H1 (cell line): ENCODE measurements around the gene BPHL. TPM values are rescaled to one million over a fixed set of nuclear protein-coding genes. Genes with fewer than 3 reads are reported as not detected.

Experiments
- CTCF ChIA-PET: fragments of 300-600 bp; sonication (Branson Sonifier 250); formaldehyde crosslinking; loops from one replicate; lab custom pipeline; 2021; ENCODE audit not compliant: partially characterized antibody; lab: Charles Lee
- POLR2A ChIA-PET: fragments of 300-600 bp; sonication (Branson Sonifier 250); formaldehyde crosslinking; loops from one replicate; lab custom pipeline; 2021; ENCODE audit warnings: inconsistent platforms; ENCODE audit not compliant: partially characterized antibody; lab: Charles Lee
- DNase-seq, 2 experiments: peaks; one replicate each; pipeline versions ENCODE4 v3.0.0 to v3.0.0-alpha.2; 2010 to 2022; ENCODE audit warnings: low spot score in 2 of 2, low read depth in 1 of 2, mixed read lengths in 1 of 2
- FAIRE-seq: peaks from 2 replicates; lab custom pipeline; 2011; peaks lifted over from hg19 to GRCh38; lab: Jason Lieb, UNC
- H2AFZ ChIP-seq: 2 replicates; pipeline ENCODE4 v1.8.1; 2012; ENCODE audit warnings: low read length, inconsistent platforms
- H2AK5ac ChIP-seq: 2 replicates; pipeline ENCODE4 v1.6.1; 2013; ENCODE audit warnings: low read depth, low read length
- H2BK120ac ChIP-seq: replicated peaks from 2 replicates; pipeline ENCODE3; 2013; ENCODE audit warnings: low read depth, low read length, inconsistent platforms
- H2BK12ac ChIP-seq: 2 replicates; pipeline ENCODE4 v1.6.1; 2013; ENCODE audit warnings: low read depth, low read length
- H2BK15ac ChIP-seq: 2 replicates; pipeline ENCODE4 v1.6.1; 2013; ENCODE audit warnings: low read length
- H2BK20ac ChIP-seq: 2 replicates; pipeline ENCODE4 v1.6.1; 2013; ENCODE audit warnings: low read length
- H2BK5ac ChIP-seq: 2 replicates; pipeline ENCODE4 v1.6.1; 2013; ENCODE audit warnings: low read depth, low read length
- H3K14ac ChIP-seq: 2 replicates; pipeline ENCODE4 v1.6.1; 2013; ENCODE audit warnings: inconsistent platforms; ENCODE audit not compliant: insufficient read length
- H3K18ac ChIP-seq: 2 replicates; pipeline ENCODE4 v1.6.1; 2013; ENCODE audit warnings: low read length; ENCODE audit errors: extremely low read depth
- H3K23ac ChIP-seq: 2 replicates; pipeline ENCODE4 v1.6.1; 2013; ENCODE audit warnings: inconsistent platforms; ENCODE audit not compliant: insufficient read length
- H3K23me2 ChIP-seq: 2 replicates; pipeline ENCODE4 v1.6.1; 2013; ENCODE audit warnings: low read depth, low read length
- H3K27ac ChIP-seq: 2 replicates; pipeline ENCODE4 v1.6.1; 2011; ENCODE audit warnings: low read depth, low read length, inconsistent platforms
- H3K27me3 ChIP-seq, 4 experiments: replicated peaks in 1 of 4; 1 replicate in 1 of 4; 2 replicates in 3 of 4; pipeline versions ENCODE4 v1.6.1 to v1.8.1; 2011 to 2013; ENCODE audit warnings: low read length in 3 of 4, mild to moderate bottlenecking in 3 of 4, inconsistent platforms in 2 of 4, mixed read lengths in 2 of 4, moderate library complexity in 1 of 4; ENCODE audit not compliant: control insufficient read depth in 3 of 4, insufficient read depth in 3 of 4; ENCODE audit errors: extremely low read depth in 1 of 4
- H3K36me3 ChIP-seq, 4 experiments: 2 replicates each; pipeline versions ENCODE4 v1.6.1 to v1.8.1; 2011 to 2013; ENCODE audit warnings: mild to moderate bottlenecking in 4 of 4, low read length in 3 of 4, moderate library complexity in 2 of 4, control low read depth in 1 of 4, inconsistent platforms in 1 of 4; ENCODE audit not compliant: insufficient read depth in 4 of 4, control insufficient read depth in 2 of 4
- H3K4ac ChIP-seq: replicated peaks from 2 replicates; pipeline ENCODE3; 2013; ENCODE audit warnings: low read length, low read depth, mixed read lengths, inconsistent platforms; ENCODE audit not compliant: insufficient read length
- H3K4me1 ChIP-seq, 4 experiments: replicated peaks in 1 of 4; 1 replicate in 1 of 4; 2 replicates in 3 of 4; pipeline versions ENCODE4 v1.6.1 to v1.8.1; 2011 to 2013; ENCODE audit warnings: low read length in 3 of 4, inconsistent platforms in 2 of 4, mixed read lengths in 1 of 4; ENCODE audit not compliant: insufficient read depth in 4 of 4, control insufficient read depth in 3 of 4
- H3K4me2 ChIP-seq, 2 experiments: 2 replicates each; pipeline versions ENCODE4 v1.6.1 to v1.8.1; 2011 to 2013; ENCODE audit warnings: low read depth in 2 of 2, low read length in 2 of 2, control low read depth in 1 of 2, inconsistent platforms in 1 of 2, mild to moderate bottlenecking in 1 of 2; ENCODE audit not compliant: insufficient read depth in 1 of 2
- H3K4me3 ChIP-seq, 4 experiments: fragments of 200-600, 300-600 bp in 1 of 4; sonication (generic), shearing (Covaris generic), sonication (Bioruptor Twin) in 1 of 4; 2 replicates each; pipeline versions ENCODE4 v1.5.1 to v1.8.1; 2011 to 2016; ENCODE audit warnings: low read length in 4 of 4, low read depth in 3 of 4, control low read depth in 2 of 4, inconsistent platforms in 2 of 4, mild to moderate bottlenecking in 2 of 4, mixed read lengths in 1 of 4, moderate library complexity in 1 of 4; ENCODE audit not compliant: insufficient read depth in 2 of 4; ENCODE audit errors: extremely low read depth in 1 of 4
- H3K56ac ChIP-seq: replicated peaks from 2 replicates; pipeline ENCODE3; 2013; ENCODE audit warnings: low read depth, mild to moderate bottlenecking, mixed read lengths, low read length, inconsistent platforms; ENCODE audit not compliant: insufficient read length
- H3K79me1 ChIP-seq: 2 replicates; pipeline ENCODE4 v1.6.1; 2013; ENCODE audit warnings: low read depth, low read length, control low read depth
- H3K79me2 ChIP-seq, 2 experiments: 2 replicates each; pipeline versions ENCODE4 v1.6.1 to v1.8.1; 2012 to 2013; ENCODE audit warnings: low read length in 2 of 2, mild to moderate bottlenecking in 2 of 2, inconsistent platforms in 1 of 2; ENCODE audit not compliant: insufficient read depth in 2 of 2, control insufficient read depth in 1 of 2
- H3K9ac ChIP-seq, 4 experiments: replicated peaks in 1 of 4; 1 replicate in 1 of 4; 2 replicates in 3 of 4; pipeline versions ENCODE4 v1.6.1 to v1.8.1; 2011 to 2013; ENCODE audit warnings: low read depth in 3 of 4, low read length in 3 of 4, control low read depth in 2 of 4, mild to moderate bottlenecking in 2 of 4, moderate library complexity in 2 of 4, inconsistent platforms in 1 of 4; ENCODE audit errors: extremely low read depth in 1 of 4
- H3K9me3 ChIP-seq, 2 experiments: 2 replicates each; pipeline versions ENCODE4 v1.6.1 to v1.8.1; 2012 to 2013; ENCODE audit warnings: mild to moderate bottlenecking in 2 of 2, moderate library complexity in 2 of 2, control low read depth in 1 of 2, inconsistent platforms in 1 of 2, low read depth in 1 of 2, low read length in 1 of 2, mixed read lengths in 1 of 2; ENCODE audit not compliant: insufficient read depth in 2 of 2
- H4K20me1 ChIP-seq, 2 experiments: replicated peaks in 1 of 2; 2 replicates each; pipeline versions ENCODE3 to v1.8.1; 2011 to 2013; ENCODE audit warnings: inconsistent platforms in 2 of 2, low read length in 2 of 2, mild to moderate bottlenecking in 1 of 2; ENCODE audit not compliant: insufficient read depth in 2 of 2, control insufficient read depth in 1 of 2
- H4K5ac ChIP-seq: 2 replicates; pipeline ENCODE4 v1.6.1; 2013; ENCODE audit warnings: low read length, low read depth, mixed read lengths, inconsistent platforms; ENCODE audit not compliant: insufficient read length
- H4K8ac ChIP-seq: 2 replicates; pipeline ENCODE4 v1.8.0; 2013; ENCODE audit warnings: mild to moderate bottlenecking, moderate library complexity, low read length, inconsistent platforms; ENCODE audit not compliant: insufficient read depth; ENCODE audit errors: extremely low read depth
- H4K91ac ChIP-seq: replicated peaks from 2 replicates; pipeline ENCODE3; 2013; ENCODE audit warnings: low read length, mixed read lengths, inconsistent platforms; ENCODE audit not compliant: insufficient read length
- USF2 ChIP-seq: IDR thresholded peaks from 2 replicates; pipeline ENCODE4 v1.6.1; 2011; ENCODE audit warnings: low read length, improper control_type of control experiment
- WGBS, 2 experiments: shearing (Covaris generic) in 1 of 2; methylation state at CpG; one replicate each; pipeline versions ENCODE4 v1.1.6 to v1.1.7; 2013 to 2015; ENCODE audit warnings: low lambda C conversion rate in 2 of 2, mixed read lengths in 2 of 2, inconsistent platforms in 1 of 2, low coverage in 1 of 2, missing lambda C conversion rate in 1 of 2; ENCODE audit not compliant: insufficient replicate concordance in 2 of 2, insufficient coverage in 1 of 2, insufficient read length in 1 of 2; ENCODE audit errors: extremely low coverage in 1 of 2, missing lambda C conversion rate in 1 of 2; 5-methylcytosine and 5-hydroxymethylcytosine counted together
- polyA plus RNA-seq, 7 experiments: library from polyadenylated mRNA; depleted of rRNA in 3 of 7; stranded (reverse) in 5 of 7; unstranded in 2 of 7; fragments of >200 nt in 5 of 7; fragments of 200-250 nt in 2 of 7; gene quantifications; 1 replicate in 5 of 7; 2 replicates in 1 of 7; 4 replicates in 1 of 7; pipeline versions ENCODE4 v1.2.1 to v1.2.3, GENCODE V29; 2011 to 2013; ENCODE audit warnings: missing spikeins in 2 of 7, mixed read lengths in 2 of 7
- total RNA-seq: library from RNA; stranded (reverse); fragmentation: NEBNext Ultra II Directional; extraction: Animal tissue kit (Norgen Biotek cat#: 25700); gene quantifications from 2 replicates; pipeline ENCODE4 v1.2.1, GENCODE V29; 2021

The BPHL gene
- total and polyA plus RNA-seq, 2 of the 8 experiments (the other 6 are each of a cell fraction or from before 2014, with no cell fraction given): 24.4 to 36.4 TPM

- 97% methylated on average over 9 of the region's 9 CpGs; no CpG with 5 or more reads in 1 of the 2 experiments for WGBS, 2 experiments
- H3K27me3 ChIP-seq: no peaks in the 10 kb centered on the region
Observed at GRCh38 chr6:3122823-3123182, 4.3 kb downstream of the BPHL start.

More at GRCh38 chr6:3122823-3123182, 4.3 kb downstream of the BPHL start:
- Histone ChIP-seq H3K4me2 (no peak overlapping the region), H3K4me3 (no peak overlapping the region), H3K36me3 (peaks cover 0 to 4% (median 2%) of the 10 kb centered on the region in 4 experiments; a peak in 2 of 8 replicates), H3K79me2 (peaks cover 0 to 8% of the 10 kb centered on the region in 2 experiments; a peak in 2 of 4 replicates), H2AK5ac (peak overlapping the region; percentile 61; the same call in 1 of the 2 replicates), H4K5ac (no peak overlapping the region), H4K91ac (peak overlapping the region; percentile 58), H2BK15ac (no peak overlapping the region), H4K8ac (no peak overlapping the region), H3K27ac (no peak overlapping the region), H3K9ac (no peak overlapping the region), H2BK120ac (no peak overlapping the region), H2BK12ac (peak overlapping the region; percentile 51; the same call in 1 of the 2 replicates), H3K9me3 (no peaks in the 10 kb centered on the region), H3K23me2 (peaks cover 2% of the 10 kb centered on the region; the same call in 1 of the 2 replicates), H2BK5ac (no peak overlapping the region), H3K4ac (no peak overlapping the region), H3K23ac (no peak overlapping the region), H3K14ac (no peak overlapping the region), H2AFZ (no peak overlapping the region), H3K18ac (no peak overlapping the region), H3K56ac (no peak overlapping the region), H4K20me1 (peaks cover 0 to 2% of the 10 kb centered on the region in 2 experiments), H3K4me1 (peaks cover 0 to 7% (median 1%) of the 10 kb centered on the region in 4 experiments; a peak in 4 of 7 replicates), H3K79me1 (no peaks in the 10 kb centered on the region), H2BK20ac (no peak overlapping the region)
- ChIA-PET CTCF (interaction anchor here (0.5 to 5.3 kb wide), 21 partner anchors 15 to 652 kb away, joined by 3 to 29 read pairs (median 3); no protein-coding TSS in a partner anchor), POLR2A (interaction anchor here (1.5 kb wide), 1 partner anchor 20 kb away, joined by 4 read pairs; no protein-coding TSS in a partner anchor)
- TF ChIP-seq USF2: no peak
- FAIRE-seq (no peak), DNase-seq (no peak)
